Measurements from ENCODE around the gene LYRM4. TPM values are rescaled to one million over a fixed set of nuclear protein-coding genes. Genes with fewer than 3 reads are reported as not detected.

The LYRM4 gene
- total RNA-seq: 22.4 TPM
- long read RNA-seq, full-length matches to known transcripts: 22 of 30 reads
- long read RNA-seq, partial matches to known transcripts: 1 of 30 reads
- long read RNA-seq, other reads (novel, unspliced or antisense): 7 of 30 reads

- H3K9me3 ChIP-seq: no peaks in the 10 kb centered on the region
- no peaks in the 10 kb centered on the region for H3K36me3 ChIP-seq
- peak within 1 kb of the TSS; percentile 96 for H3K27ac ChIP-seq
- H3K4me1 ChIP-seq: peaks cover 29% of the 10 kb centered on the region
- ATAC-seq (peak; percentile 98), DNase-seq (peak; percentile 94)
- no peaks in the 10 kb centered on the region for H3K27me3 ChIP-seq (ENCODE audit: low read depth)
- intact Hi-C loops (cut with DNase I): no loop called here
- peak within 1 kb of the TSS; percentile 84 for H3K4me3 ChIP-seq
- TF ChIP-seq, protein P1, sequence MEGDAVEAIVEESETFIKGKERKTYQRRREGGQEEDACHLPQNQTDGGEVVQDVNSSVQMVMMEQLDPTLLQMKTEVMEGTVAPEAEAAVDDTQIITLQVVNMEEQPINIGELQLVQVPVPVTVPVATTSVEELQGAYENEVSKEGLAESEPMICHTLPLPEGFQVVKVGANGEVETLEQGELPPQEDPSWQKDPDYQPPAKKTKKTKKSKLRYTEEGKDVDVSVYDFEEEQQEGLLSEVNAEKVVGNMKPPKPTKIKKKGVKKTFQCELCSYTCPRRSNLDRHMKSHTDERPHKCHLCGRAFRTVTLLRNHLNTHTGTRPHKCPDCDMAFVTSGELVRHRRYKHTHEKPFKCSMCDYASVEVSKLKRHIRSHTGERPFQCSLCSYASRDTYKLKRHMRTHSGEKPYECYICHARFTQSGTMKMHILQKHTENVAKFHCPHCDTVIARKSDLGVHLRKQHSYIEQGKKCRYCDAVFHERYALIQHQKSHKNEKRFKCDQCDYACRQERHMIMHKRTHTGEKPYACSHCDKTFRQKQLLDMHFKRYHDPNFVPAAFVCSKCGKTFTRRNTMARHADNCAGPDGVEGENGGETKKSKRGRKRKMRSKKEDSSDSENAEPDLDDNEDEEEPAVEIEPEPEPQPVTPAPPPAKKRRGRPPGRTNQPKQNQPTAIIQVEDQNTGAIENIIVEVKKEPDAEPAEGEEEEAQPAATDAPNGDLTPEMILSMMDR (IDR thresholded peaks at IDR 0.05): peak; percentile 12
Measured at GRCh38 chr6:5260661-5261544, at the start of gene LYRM4, which contains the start of gene FARS2. Gene LYRM4, minus strand, starts transcription at chr6:5260950. Its CDS starts 217 bp downstream, at chr6:5260733. Gene FARS2, plus strand, starts transcription at chr6:5261513.

- TF ChIP-seq, protein P1 (IDR thresholded peaks at IDR 0.05): no peak
- Histone ChIP-seq H3K27me3 (ENCODE audit: low read depth) (no peaks in the 10 kb centered on the region), H3K27ac (no peak overlapping the region), H3K4me3 (no peak overlapping the region), H3K9me3 (no peaks in the 10 kb centered on the region), H3K4me1 (peaks cover 4% of the 10 kb centered on the region), H3K36me3 (no peaks in the 10 kb centered on the region)
- DNase-seq (no peak), ATAC-seq (no peak)
- intact Hi-C loops (cut with DNase I): no loop called here
Measured at GRCh38 chr6:5308066-5308465, 47.3 kb upstream of the LYRM4 start.

GRCh38 chr6:5307058-5307457 lies 46.3 kb upstream of the LYRM4 start:
- intact Hi-C loops (cut with DNase I): no loop called here

DNA sequence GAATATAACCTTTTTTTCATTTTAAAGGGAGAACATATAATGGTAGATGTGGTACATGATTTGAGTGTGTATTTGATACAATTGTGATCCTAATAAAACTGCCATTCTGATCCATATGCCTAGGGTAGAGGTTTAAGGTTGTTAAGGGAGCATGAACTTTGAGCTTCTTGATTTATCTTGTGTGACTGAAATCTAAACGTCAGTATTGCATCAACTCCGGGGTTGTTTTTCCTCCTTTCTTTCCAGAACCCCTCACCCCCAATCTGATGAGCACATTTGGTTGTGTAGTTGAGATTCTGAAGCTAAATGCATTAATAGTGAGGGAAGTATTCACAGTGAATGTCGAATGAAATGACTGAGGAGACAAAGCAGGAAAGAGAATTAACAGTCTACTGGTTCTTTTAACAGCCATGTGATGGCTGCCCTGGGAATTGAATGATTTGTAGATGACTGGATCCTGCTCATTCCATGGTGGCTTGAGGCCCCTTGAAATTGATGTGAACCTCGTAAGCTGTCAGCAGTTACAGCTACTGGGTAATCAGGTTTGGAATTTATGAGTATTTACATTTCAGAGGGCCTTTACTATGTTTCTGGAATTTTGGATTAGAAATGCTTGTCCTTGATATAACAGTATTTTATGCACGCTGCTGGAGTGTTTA lies 45.3 kb upstream of the LYRM4 start:
- H3K4me1 ChIP-seq: peaks cover 7% of the 10 kb centered on the region
- H3K4me3 ChIP-seq: no peak overlapping the region
- DNase-seq (no peak), ATAC-seq (no peak)
- no peak overlapping the region for H3K27ac ChIP-seq
- no peaks in the 10 kb centered on the region for H3K36me3 ChIP-seq
- TF ChIP-seq, protein P1 (IDR thresholded peaks at IDR 0.05): no peak
- intact Hi-C loops (cut with DNase I): no loop called here
- H3K27me3 ChIP-seq (ENCODE audit: low read depth): no peaks in the 10 kb centered on the region
- no peaks in the 10 kb centered on the region for H3K9me3 ChIP-seq

More at GRCh38 chr6:5307058-5307457, 46.3 kb upstream of the LYRM4 start:
- Histone ChIP-seq H3K36me3 (no peaks in the 10 kb centered on the region), H3K4me3 (no peak overlapping the region), H3K4me1 (peaks cover 7% of the 10 kb centered on the region), H3K27ac (no peak overlapping the region), H3K9me3 (no peaks in the 10 kb centered on the region), H3K27me3 (ENCODE audit: low read depth) (no peaks in the 10 kb centered on the region)
- TF ChIP-seq, protein P1 (IDR thresholded peaks at IDR 0.05): no peak
- DNase-seq: no peak
- no peak for ATAC-seq

DNA sequence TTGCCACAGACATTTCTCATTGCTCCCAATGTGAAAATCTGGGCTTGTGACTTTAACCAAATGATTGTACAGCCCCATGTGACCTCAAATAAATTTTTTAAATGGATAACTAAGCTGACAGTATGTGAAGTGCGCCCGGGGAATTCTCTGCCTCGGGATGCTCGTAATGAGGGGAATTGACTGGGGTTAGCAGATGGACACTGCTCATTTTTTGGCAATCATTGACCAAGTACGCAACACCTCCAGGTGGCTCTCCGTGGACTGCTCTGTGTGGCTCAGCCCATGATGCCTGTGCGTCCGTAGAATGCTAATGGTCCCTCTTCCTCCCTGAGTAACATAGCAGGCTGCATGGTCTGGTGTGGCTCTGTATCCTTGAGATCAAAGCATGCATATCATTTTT lies 42.9 kb upstream of the LYRM4 start:
- Histone ChIP-seq H3K27me3 (ENCODE audit: low read depth) (no peaks in the 10 kb centered on the region), H3K4me1 (peaks cover 7% of the 10 kb centered on the region), H3K36me3 (no peaks in the 10 kb centered on the region), H3K27ac (no peak overlapping the region), H3K4me3 (no peak overlapping the region), H3K9me3 (no peaks in the 10 kb centered on the region)
- intact Hi-C loops (cut with DNase I): no loop called here
- ATAC-seq (no peak), DNase-seq (no peak)
- TF ChIP-seq, protein P1 (IDR thresholded peaks at IDR 0.05): no peak
